NOMO-1 treated with DMSO at 0.1 percent for 48 hours (cell line): Measurements from ENCODE around the gene TTC27.

Experiments
- DNase-seq: peaks from one replicate; lab custom pipeline; 2025; ENCODE audit not compliant: unreplicated experiment; lab: John Stamatoyannopoulos, UW

TTC27 gene

GRCh38 chr2:32666704-32667103, 38.9 kb downstream of the TTC27 start:
- DNase-seq, result no peak

- DNase-seq, result no peak
These were observed 40.4 kb downstream of the TTC27 start for GRCh38 chr2:32668254-32668653.

- no peak for DNase-seq
These were observed 44.2 kb downstream of the TTC27 start for GRCh38 chr2:32671885-32672533.

- DNase-seq, result no peak
These were observed 51.0 kb downstream of the TTC27 start for GRCh38 chr2:32678825-32679224.

- no peak for DNase-seq
These were observed 53.1 kb downstream of the TTC27 start for GRCh38 chr2:32680942-32681341.

GRCh38 chr2:32683520-32684086, 55.8 kb downstream of the TTC27 start:
- DNase-seq, result no peak

- peak; percentile 40 for DNase-seq
These were observed 60.7 kb downstream of the TTC27 start for GRCh38 chr2:32688541-32688940.

- no peak for DNase-seq
These were observed 63.8 kb downstream of the TTC27 start for GRCh38 chr2:32691678-32692077.

- no peak for DNase-seq
These were observed 68.6 kb downstream of the TTC27 start for GRCh38 chr2:32696439-32696838.

- DNase-seq, result no peak
These were observed 69.3 kb downstream of the TTC27 start for GRCh38 chr2:32697156-32697555.

- DNase-seq, result no peak
These were observed 71.3 kb downstream of the TTC27 start for GRCh38 chr2:32699151-32699550.

- DNase-seq, result no peak
These were observed 74.0 kb downstream of the TTC27 start for GRCh38 chr2:32701806-32702205.

- no peak for DNase-seq
These were observed 74.6 kb downstream of the TTC27 start for GRCh38 chr2:32702303-32703064.

- no peak for DNase-seq
These were observed 79.1 kb downstream of the TTC27 start for GRCh38 chr2:32706815-32707579.

- no peak for DNase-seq
These were observed 83.4 kb downstream of the TTC27 start for GRCh38 chr2:32711219-32711618.

GRCh38 chr2:32711908-32712501, 84.2 kb downstream of the TTC27 start:
- DNase-seq, result no peak

GRCh38 chr2:32712870-32713269, 85.0 kb downstream of the TTC27 start:
- DNase-seq, result no peak

GRCh38 chr2:32714521-32714920, 86.7 kb downstream of the TTC27 start:
- DNase-seq, result no peak

GRCh38 chr2:32715391-32715841, 87.6 kb downstream of the TTC27 start:
- no peak for DNase-seq

GRCh38 chr2:32715981-32716380, 88.1 kb downstream of the TTC27 start:
- no peak for DNase-seq

GRCh38 chr2:32716598-32716997, 88.7 kb downstream of the TTC27 start:
- no peak for DNase-seq
